Measurements from ENCODE around the gene NDE1.

DNA sequence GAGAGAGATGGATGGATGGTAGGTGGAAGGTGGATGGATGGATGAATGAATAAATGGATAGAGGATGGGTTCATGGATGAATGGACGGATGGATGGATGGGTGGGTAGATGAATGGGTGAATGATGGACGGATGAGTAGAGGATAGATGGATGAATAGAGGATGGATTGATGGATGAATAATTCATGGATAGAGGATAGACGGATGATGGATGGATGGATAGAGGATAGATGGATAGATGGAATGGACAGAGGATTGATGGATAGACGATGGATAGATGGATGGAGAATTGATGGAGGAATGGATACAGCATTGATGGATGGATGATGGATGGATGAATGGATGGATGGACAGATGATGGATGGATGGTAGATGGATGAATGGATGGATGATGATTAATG lies 115.1 kb downstream of the NDE1 start:
- TF ChIP-seq CTCF (IDR thresholded peaks at IDR 0.05), result no peak
- no peak for TF ChIP-seq POLR2A (IDR thresholded peaks at IDR 0.05)
